Measurements from ENCODE around the gene EIF2S1.

EIF2S1 gene

DNA sequence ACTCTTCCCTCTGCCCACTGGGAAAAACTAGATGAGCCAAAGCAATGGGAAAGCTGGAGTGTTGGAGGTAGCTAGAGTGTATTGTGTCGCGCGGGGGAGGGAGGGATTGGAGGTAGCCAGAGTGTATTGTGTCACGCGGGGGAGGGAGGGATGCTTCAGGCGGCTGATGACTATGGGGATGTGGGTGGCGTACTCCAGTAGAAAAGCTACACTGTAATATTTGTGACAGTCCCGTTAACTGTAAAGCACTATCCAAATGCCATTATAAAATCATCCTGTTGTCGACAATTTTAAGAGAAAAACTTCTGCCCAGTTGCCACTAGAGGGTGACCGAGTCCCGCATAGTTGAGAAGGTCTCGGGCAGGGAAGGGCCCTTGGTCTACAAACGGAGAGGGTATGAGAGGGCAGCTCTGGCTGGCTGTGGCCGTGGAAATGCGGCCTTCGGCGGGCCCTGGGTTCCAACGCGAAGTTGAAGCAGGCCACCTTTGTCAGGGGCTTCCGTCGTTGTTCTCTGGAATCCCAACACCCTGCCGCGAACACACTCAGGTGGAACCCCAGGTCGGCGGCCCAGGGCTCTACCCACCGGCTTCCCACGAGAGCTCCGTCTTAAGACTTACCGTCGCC is 67.0 kb downstream of the EIF2S1 start:
- H3K9ac ChIP-seq (ENCODE audit: insufficient read length) = no peak overlapping the region
- no peaks in the 10 kb centered on the region for H3K36me3 ChIP-seq (ENCODE audit: insufficient read depth, low read length)
- no peak overlapping the region for H3K27ac ChIP-seq
- no peak overlapping the region for H3K4me3 ChIP-seq
- TF ChIP-seq POLR2AphosphoS5 (IDR thresholded peaks at IDR 0.05; ENCODE audit: borderline replicate concordance, low read depth, low read length) = no peak
- no peak for TF ChIP-seq EZH2 (IDR thresholded peaks at IDR 0.05)
- TF ChIP-seq FOXP2 (optimal IDR thresholded peaks at IDR 0.05; ENCODE audit: control extremely low read depth, extremely low read length, insufficient read depth) = no peak
- no peak for DNase-seq (ENCODE audit: low read depth, low spot score)
- H3K9me3 ChIP-seq (ENCODE audit: low read depth, low read length) = no peaks in the 10 kb centered on the region

DNA sequence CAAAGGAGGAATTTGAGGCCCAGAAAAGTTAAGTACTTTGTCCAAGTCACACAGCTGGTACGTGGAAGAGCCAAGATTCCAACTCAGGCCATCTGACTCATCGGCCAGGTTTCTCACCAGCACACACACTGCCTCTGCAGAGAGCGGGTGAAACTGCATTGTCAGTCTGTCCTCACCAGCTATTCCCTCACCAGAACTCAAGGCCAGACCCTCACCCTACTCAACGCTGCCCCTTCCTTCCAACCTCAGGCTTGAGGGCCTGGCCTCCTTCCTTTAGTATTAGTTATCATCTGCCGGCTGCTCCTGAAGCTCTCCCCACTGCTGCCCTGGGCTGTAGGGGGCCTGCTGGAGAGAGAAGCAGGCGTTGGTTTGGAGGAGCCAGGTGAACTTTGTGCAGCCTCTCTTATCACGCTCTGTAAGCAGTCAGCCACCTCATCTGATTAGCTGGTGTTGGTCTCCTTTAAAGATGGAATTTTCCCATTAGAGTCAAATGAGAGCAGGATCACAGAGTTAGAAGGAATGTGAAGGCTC is 68.4 kb downstream of the EIF2S1 start:
- Histone ChIP-seq H3K36me3 (ENCODE audit: insufficient read depth, low read length) (no peaks in the 10 kb centered on the region), H3K27ac (no peak overlapping the region), H3K9me3 (ENCODE audit: low read depth, low read length) (no peaks in the 10 kb centered on the region), H3K9ac (ENCODE audit: insufficient read length) (no peak overlapping the region), H3K4me3 (no peak overlapping the region)
- no peak for TF ChIP-seq POLR2AphosphoS5 (IDR thresholded peaks at IDR 0.05; ENCODE audit: borderline replicate concordance, low read depth, low read length)
- no peak for TF ChIP-seq EZH2 (IDR thresholded peaks at IDR 0.05)
- TF ChIP-seq FOXP2 (optimal IDR thresholded peaks at IDR 0.05; ENCODE audit: control extremely low read depth, extremely low read length, insufficient read depth) = no peak
- no peak for DNase-seq (ENCODE audit: low read depth, low spot score)

DNA sequence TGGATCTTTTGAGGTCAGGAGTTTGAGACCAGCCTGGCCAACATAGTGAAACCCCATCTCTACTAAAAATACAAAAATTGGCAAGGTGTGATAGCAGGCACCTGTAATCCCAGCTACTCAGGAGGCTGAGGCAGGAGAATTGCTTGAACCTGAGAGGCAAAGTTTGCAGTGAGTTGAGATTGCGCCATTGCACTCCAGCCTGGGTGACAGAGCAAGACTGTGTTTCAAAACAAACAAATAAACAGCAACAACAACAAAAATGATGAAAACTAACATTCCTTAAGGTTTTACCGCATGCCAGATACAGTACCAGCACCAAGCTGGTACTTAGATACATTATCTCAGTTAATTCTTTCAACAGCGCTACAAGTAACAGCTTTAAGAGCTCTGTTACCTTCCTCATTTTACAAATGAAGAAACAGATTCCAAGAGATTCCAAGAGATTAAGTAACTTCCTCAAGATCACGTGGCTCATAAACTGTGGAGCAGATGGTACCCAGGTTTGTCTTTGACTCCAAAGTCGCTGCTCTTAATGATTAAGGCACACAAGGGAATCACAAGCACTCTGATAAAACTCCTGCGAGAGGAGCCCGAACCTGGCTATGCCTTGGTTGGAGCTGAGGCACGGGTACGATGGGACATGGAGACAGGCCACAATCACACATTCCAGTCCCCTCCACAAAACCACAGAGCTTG is 69.5 kb downstream of the EIF2S1 start:
- H3K9ac ChIP-seq (ENCODE audit: insufficient read length) = no peak overlapping the region
- no peak overlapping the region for H3K4me3 ChIP-seq
- TF ChIP-seq POLR2AphosphoS5 (IDR thresholded peaks at IDR 0.05; ENCODE audit: borderline replicate concordance, low read depth, low read length) (no peak), EZH2 (IDR thresholded peaks at IDR 0.05) (no peak), FOXP2 (optimal IDR thresholded peaks at IDR 0.05; ENCODE audit: control extremely low read depth, extremely low read length, insufficient read depth) (no peak)
- H3K9me3 ChIP-seq (ENCODE audit: low read depth, low read length) = no peaks in the 10 kb centered on the region
- no peaks in the 10 kb centered on the region for H3K36me3 ChIP-seq (ENCODE audit: insufficient read depth, low read length)
- DNase-seq (ENCODE audit: low read depth, low spot score) = no peak
- H3K27ac ChIP-seq = no peak overlapping the region

DNA sequence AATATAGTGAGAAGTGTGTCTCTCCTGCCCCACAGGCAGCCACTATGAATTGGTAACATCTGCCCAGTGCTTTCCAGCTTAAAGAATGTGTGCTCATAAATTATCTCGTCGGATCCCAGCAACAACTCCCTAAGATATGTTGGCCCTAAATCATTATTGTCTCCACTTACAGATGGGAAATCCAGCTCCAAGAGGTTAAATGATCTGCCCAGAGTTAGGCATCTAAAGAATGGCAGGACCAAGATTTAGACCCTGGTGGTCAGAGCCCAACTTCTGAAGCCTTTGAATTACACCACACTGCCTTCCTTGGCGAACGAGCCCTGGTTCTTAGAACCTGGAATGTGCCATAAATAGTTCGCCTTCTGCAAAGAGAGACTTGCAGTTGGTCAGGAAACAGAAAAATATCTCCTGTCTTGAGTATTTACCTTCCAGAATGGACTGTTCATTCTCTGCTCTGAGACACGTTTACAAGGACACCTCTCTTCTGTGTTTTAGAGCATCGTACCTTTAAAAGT is 72.0 kb downstream of the EIF2S1 start:
- DNase-seq (ENCODE audit: low read depth, low spot score) = no peak
- H3K9me3 ChIP-seq (ENCODE audit: low read depth, low read length) = no peaks in the 10 kb centered on the region
- no peak for TF ChIP-seq POLR2AphosphoS5 (IDR thresholded peaks at IDR 0.05; ENCODE audit: borderline replicate concordance, low read depth, low read length)
- TF ChIP-seq FOXP2 (optimal IDR thresholded peaks at IDR 0.05; ENCODE audit: control extremely low read depth, extremely low read length, insufficient read depth) = no peak
- no peak for TF ChIP-seq EZH2 (IDR thresholded peaks at IDR 0.05)

DNA sequence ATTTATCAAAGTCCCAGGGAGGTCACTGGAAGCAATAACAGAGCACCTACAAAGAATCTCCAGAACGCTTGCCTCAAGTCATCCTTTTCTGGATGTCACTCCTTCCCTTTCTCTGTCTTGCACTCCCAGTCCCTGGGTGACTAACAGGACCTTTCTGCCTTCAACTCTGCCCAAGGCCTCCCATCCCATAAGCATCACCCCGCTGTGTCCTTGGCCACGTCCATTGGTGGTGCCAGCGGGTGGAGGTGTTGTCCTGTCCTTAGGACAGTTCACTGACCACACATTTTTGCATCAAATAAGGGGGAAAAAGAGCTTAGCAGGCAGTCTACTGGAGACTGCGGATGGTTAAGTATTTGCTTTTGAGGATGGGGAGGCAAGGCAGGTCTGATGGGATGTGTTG is 75.5 kb downstream of the EIF2S1 start:
- no peak overlapping the region for H3K27ac ChIP-seq
- TF ChIP-seq POLR2AphosphoS5 (IDR thresholded peaks at IDR 0.05; ENCODE audit: borderline replicate concordance, low read depth, low read length) (no peak), EZH2 (IDR thresholded peaks at IDR 0.05) (no peak), FOXP2 (optimal IDR thresholded peaks at IDR 0.05; ENCODE audit: control extremely low read depth, extremely low read length, insufficient read depth) (no peak)
- no peak overlapping the region for H3K4me3 ChIP-seq

More for the DNA sequence above, 72.0 kb downstream of the EIF2S1 start:
- no peaks in the 10 kb centered on the region for H3K36me3 ChIP-seq (ENCODE audit: insufficient read depth, low read length)
- no peak overlapping the region for H3K27ac ChIP-seq
- H3K9ac ChIP-seq (ENCODE audit: insufficient read length) = no peak overlapping the region
- no peak overlapping the region for H3K4me3 ChIP-seq

More for the DNA sequence above, 75.5 kb downstream of the EIF2S1 start:
- H3K9me3 ChIP-seq (ENCODE audit: low read depth, low read length) = no peaks in the 10 kb centered on the region
- H3K36me3 ChIP-seq (ENCODE audit: insufficient read depth, low read length) = no peaks in the 10 kb centered on the region
- H3K9ac ChIP-seq (ENCODE audit: insufficient read length) = no peak overlapping the region
- DNase-seq (ENCODE audit: low read depth, low spot score) = no peak

Data from SK-N-MC (cell line).